Endothelial cell of umbilical vein (primary cell): Measurements from ENCODE around the gene P2RY13. TPM values are rescaled to one million over a fixed set of nuclear protein-coding genes. Genes with fewer than 3 reads are reported as not detected.

Experiments
- BruUV-seq: library from RNA; stranded (reverse); fragments of 400-500 nt; replicated peaks from 2 replicates; lab custom pipeline; 2021; lab: Mats Ljungman, UMichigan
- CTCF ChIA-PET: fragments of 300-600, 350-600 bp; sonication (Branson Sonifier 250); formaldehyde crosslinking; loops from one replicate; lab custom pipeline; 2021; ENCODE audit warnings: antibody characterized with exemption, inconsistent platforms; lab: Charles Lee
- POLR2A ChIA-PET: fragments of 300-600, 350-600 bp; sonication (Branson Sonifier 250); formaldehyde crosslinking; loops from one replicate; lab custom pipeline; 2021; ENCODE audit warnings: antibody characterized with exemption, inconsistent platforms; lab: Charles Lee
- DNase-seq: peaks from one replicate; pipeline ENCODE4 v3.0.0-alpha.2; 2011; ENCODE audit warnings: low read depth, low spot score
- FAIRE-seq: peaks from 2 replicates; lab custom pipeline; 2011; peaks lifted over from hg19 to GRCh38; lab: Jason Lieb, UNC
- H2AFZ ChIP-seq: 2 replicates; pipeline ENCODE4 v1.6.0; 2012; ENCODE audit warnings: low read depth, low read length, control low read depth, inconsistent platforms
- H3K27ac ChIP-seq: 2 replicates; pipeline ENCODE4 v1.5.1; 2011; ENCODE audit warnings: low read depth, mild to moderate bottlenecking, control low read depth, low read length, moderate library complexity; ENCODE audit not compliant: insufficient read depth
- H3K27me3 ChIP-seq, 2 experiments: 2 replicates each; pipeline versions ENCODE4 v1.6.0 to v1.6.1; 2011; ENCODE audit warnings: low read length in 2 of 2, mixed read lengths in 1 of 2; ENCODE audit not compliant: control insufficient read depth in 2 of 2, insufficient read depth in 2 of 2
- H3K36me3 ChIP-seq, 2 experiments: 2 replicates in 1 of 2; 3 replicates in 1 of 2; pipeline ENCODE4 v1.5.1; 2011; ENCODE audit warnings: low read length in 2 of 2, mild to moderate bottlenecking in 1 of 2, moderate library complexity in 1 of 2; ENCODE audit not compliant: control insufficient read depth in 2 of 2, insufficient read depth in 2 of 2; ENCODE audit errors: extremely low read depth in 1 of 2
- H3K4me1 ChIP-seq: 3 replicates; pipeline ENCODE4 v1.5.1; 2011; ENCODE audit warnings: mild to moderate bottlenecking, low read length; ENCODE audit not compliant: control insufficient read depth, insufficient read depth; ENCODE audit errors: extremely low read depth
- H3K4me2 ChIP-seq: 2 replicates; pipeline ENCODE4 v1.6.1; 2011; ENCODE audit warnings: low read length, control low read depth, mixed read lengths; ENCODE audit not compliant: insufficient read depth
- H3K4me3 ChIP-seq, 3 experiments: fragments of 200-600 bp in 1 of 3; sonication (generic), shearing (Covaris generic) in 1 of 3; replicated peaks in 1 of 3; 2 replicates each; pipeline ENCODE4 v1.5.1; 2011 to 2016; ENCODE audit warnings: control low read depth in 3 of 3, low read length in 3 of 3, mild to moderate bottlenecking in 2 of 3, inconsistent platforms in 1 of 3, low read depth in 1 of 3, moderate library complexity in 1 of 3; ENCODE audit not compliant: insufficient read depth in 1 of 3
- H3K79me2 ChIP-seq: 2 replicates; pipeline ENCODE4 v1.6.0; 2012; ENCODE audit warnings: low read length, inconsistent platforms; ENCODE audit not compliant: control insufficient read depth, insufficient read depth
- H3K9ac ChIP-seq: replicated peaks from 2 replicates; pipeline ENCODE3; 2011; ENCODE audit warnings: low read length, control low read depth; ENCODE audit not compliant: insufficient read depth; ENCODE audit errors: extremely low read depth
- H3K9me1 ChIP-seq: replicated peaks from 3 replicates; pipeline ENCODE4 v1.6.0; 2011; ENCODE audit warnings: mild to moderate bottlenecking, low read length; ENCODE audit not compliant: control insufficient read depth, insufficient read depth; ENCODE audit errors: extremely low read depth
- H3K9me3 ChIP-seq: replicated peaks from 2 replicates; pipeline ENCODE4 v1.5.1; 2012; ENCODE audit warnings: low read length, inconsistent platforms; ENCODE audit not compliant: control insufficient read depth, insufficient read depth
- H4K20me1 ChIP-seq: replicated peaks from 2 replicates; pipeline ENCODE3; 2011; ENCODE audit warnings: mild to moderate bottlenecking, low read length; ENCODE audit not compliant: control insufficient read depth, insufficient read depth; ENCODE audit errors: extremely low read depth
- EZH2 ChIP-seq: IDR thresholded peaks from 2 replicates; pipeline ENCODE4 v1.6.1; 2012; ENCODE audit warnings: borderline replicate concordance, low read depth, mild to moderate bottlenecking, moderate library complexity, low read length, inconsistent platforms; ENCODE audit not compliant: severe bottlenecking
- FOS ChIP-seq: IDR thresholded peaks from 2 replicates; pipeline ENCODE4 v1.6.1; 2011; ENCODE audit warnings: mild to moderate bottlenecking, low read length, moderate library complexity, borderline replicate concordance; ENCODE audit not compliant: insufficient read depth
- GATA2 ChIP-seq: IDR thresholded peaks from 2 replicates; pipeline ENCODE4 v1.7.0; 2011; ENCODE audit warnings: low read depth, mild to moderate bottlenecking, moderate library complexity, mixed read lengths, low read length; ENCODE audit not compliant: insufficient read length, insufficient read depth
- JUN ChIP-seq: IDR thresholded peaks from 2 replicates; pipeline ENCODE4 v1.6.1; 2011; ENCODE audit warnings: borderline replicate concordance, low read depth; ENCODE audit not compliant: insufficient read length, insufficient read depth
- MYC ChIP-seq: IDR thresholded peaks from one replicate; pipeline ENCODE4 v1.6.1; 2011; ENCODE audit warnings: mild to moderate bottlenecking, low read depth, low read length
- POLR2A ChIP-seq: IDR thresholded peaks from 2 replicates; pipeline ENCODE4 v1.6.1; 2012; ENCODE audit warnings: low read depth, mild to moderate bottlenecking, control low read depth, low read length
- POLR2AphosphoS5 ChIP-seq: IDR thresholded peaks from 2 replicates; pipeline ENCODE4 v1.6.1; 2012; ENCODE audit warnings: low read depth, mild to moderate bottlenecking, control low read depth, low read length, moderate library complexity; ENCODE audit not compliant: insufficient read depth
- dilution Hi-C: fragments of 300-500 bp; cut with MboI; formaldehyde crosslinking; loops from one replicate; pipeline ENCODE4 v1.15.0; 2019; ENCODE audit warnings: low sequenced_read_pairs; ENCODE audit not compliant: extremely low pct_ligation_motif_present
- intact Hi-C: fragments of 100-400 bp; cut with micrococcal nuclease; formaldehyde crosslinking; loops from one replicate; pipeline ENCODE4 v1.10.0; 2022
- polyA plus RNA-seq, 4 experiments: library from polyadenylated mRNA; depleted of rRNA in 3 of 4; stranded (reverse) in 3 of 4; unstranded in 1 of 4; fragments of >200 nt; gene quantifications; 2 replicates each; pipeline versions ENCODE4 v1.2.1 to v1.2.3, GENCODE V29; 2011 to 2012; ENCODE audit warnings: missing spikeins in 1 of 4
- total RNA-seq: library from RNA; stranded (reverse); gene quantifications from 2 replicates; pipeline ENCODE4 v1.2.3, GENCODE V29; 2021
- TF ChIP-seq, protein P1 (sequence below): IDR thresholded peaks from 2 replicates; pipeline ENCODE4 v1.6.1; 2011; ENCODE audit not compliant: insufficient read depth, insufficient read length
- TF ChIP-seq, protein P2 (sequence below), 2 donors: IDR thresholded peaks; 1 replicate in 1 of 2; 2 replicates in 1 of 2; pipeline ENCODE4 v1.5.1; 2011; ENCODE audit warnings: low read length in 2 of 2, mild to moderate bottlenecking in 2 of 2, moderate library complexity in 2 of 2, control low read depth in 1 of 2, inconsistent platforms in 1 of 2, low read depth in 1 of 2; ENCODE audit not compliant: insufficient read depth in 1 of 2; ENCODE audit errors: extremely low read depth in 1 of 2

The P2RY13 gene
- total and polyA plus RNA-seq, 2 donors (not counting 3 experiments of a cell fraction or from before 2014, with no cell fraction given) = not detected

DNA sequence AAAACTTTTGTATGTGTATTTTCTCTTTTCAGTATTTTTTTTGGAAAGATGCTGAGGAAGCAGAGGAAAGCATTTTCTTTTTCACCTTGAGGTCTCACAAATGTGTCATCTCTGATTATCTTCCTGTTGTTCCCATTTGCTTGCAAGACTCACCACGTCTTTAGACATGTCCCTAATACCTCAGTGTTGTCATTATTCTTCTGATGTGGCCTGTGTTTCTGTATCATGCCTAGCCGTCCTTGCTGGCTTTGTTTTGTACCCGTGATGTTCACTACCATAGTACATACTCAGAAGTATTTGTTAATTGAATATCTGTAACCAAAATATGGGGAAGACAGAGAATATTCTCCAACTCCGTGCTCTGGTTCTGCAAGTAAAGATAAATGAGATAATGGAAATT, 46.0 kb downstream of the P2RY13 start:
- POLR2A ChIA-PET = no interaction called here
- no peaks in the 10 kb centered on the region for H3K36me3 ChIP-seq
- no peaks in the 10 kb centered on the region for H3K4me1 ChIP-seq
- no peak overlapping the region for H2AFZ ChIP-seq
- peaks cover 0 to 6% of the 10 kb centered on the region in 2 experiments for H3K27me3 ChIP-seq
- no peak overlapping the region for H3K4me3 ChIP-seq
- H3K9me3 ChIP-seq = no peaks in the 10 kb centered on the region
- BruUV-seq = no TSS peak
- no peak overlapping the region for H3K27ac ChIP-seq
- H3K4me2 ChIP-seq = no peak overlapping the region
- TF ChIP-seq, protein P1, sequence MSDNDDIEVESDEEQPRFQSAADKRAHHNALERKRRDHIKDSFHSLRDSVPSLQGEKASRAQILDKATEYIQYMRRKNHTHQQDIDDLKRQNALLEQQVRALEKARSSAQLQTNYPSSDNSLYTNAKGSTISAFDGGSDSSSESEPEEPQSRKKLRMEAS = no peak
- TF ChIP-seq MYC (no peak), GATA2 (no peak), POLR2A (no peak), JUN (no peak), FOS (no peak), EZH2 (no peak), POLR2AphosphoS5 (no peak)
- TF ChIP-seq, protein P2, sequence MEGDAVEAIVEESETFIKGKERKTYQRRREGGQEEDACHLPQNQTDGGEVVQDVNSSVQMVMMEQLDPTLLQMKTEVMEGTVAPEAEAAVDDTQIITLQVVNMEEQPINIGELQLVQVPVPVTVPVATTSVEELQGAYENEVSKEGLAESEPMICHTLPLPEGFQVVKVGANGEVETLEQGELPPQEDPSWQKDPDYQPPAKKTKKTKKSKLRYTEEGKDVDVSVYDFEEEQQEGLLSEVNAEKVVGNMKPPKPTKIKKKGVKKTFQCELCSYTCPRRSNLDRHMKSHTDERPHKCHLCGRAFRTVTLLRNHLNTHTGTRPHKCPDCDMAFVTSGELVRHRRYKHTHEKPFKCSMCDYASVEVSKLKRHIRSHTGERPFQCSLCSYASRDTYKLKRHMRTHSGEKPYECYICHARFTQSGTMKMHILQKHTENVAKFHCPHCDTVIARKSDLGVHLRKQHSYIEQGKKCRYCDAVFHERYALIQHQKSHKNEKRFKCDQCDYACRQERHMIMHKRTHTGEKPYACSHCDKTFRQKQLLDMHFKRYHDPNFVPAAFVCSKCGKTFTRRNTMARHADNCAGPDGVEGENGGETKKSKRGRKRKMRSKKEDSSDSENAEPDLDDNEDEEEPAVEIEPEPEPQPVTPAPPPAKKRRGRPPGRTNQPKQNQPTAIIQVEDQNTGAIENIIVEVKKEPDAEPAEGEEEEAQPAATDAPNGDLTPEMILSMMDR (IDR thresholded peaks at IDR 0.05; ENCODE audit: extremely low read depth in 1 of 2, insufficient read depth in 1 of 2, low read depth in 1 of 2, low read length in 2 of 2) = no peak
- CTCF ChIA-PET = interaction anchor here (1.0 to 10.8 kb wide), 4 partner anchors 57 to 127 kb away, joined by 3 to 98 read pairs (median 40); no protein-coding TSS in a partner anchor
- H4K20me1 ChIP-seq = no peaks in the 10 kb centered on the region
- no peak overlapping the region for H3K9ac ChIP-seq
- FAIRE-seq = no peak
- no peaks in the 10 kb centered on the region for H3K79me2 ChIP-seq
- intact Hi-C loops = loop anchor here (1.0 to 5.0 kb wide), 5 partner anchors 56 to 635 kb away; no protein-coding TSS in a partner anchor
- H3K9me1 ChIP-seq = no peaks in the 10 kb centered on the region
- DNase-seq = no peak
- dilution Hi-C loops = no loop called here
